HG03575 (cell line): ENCODE measurements around the gene OPALIN.

Experiments
- ATAC-seq: cut with Tn5 transposase; IDR thresholded peaks from one replicate; pipeline ENCODE4 v1.9.1; 2021; ENCODE audit not compliant: unreplicated experiment, insufficient number of reproducible peaks, low FRiP score; ENCODE audit errors: extremely low read depth

Gene OPALIN

GRCh38 chr10:96341219-96342182 is 17.3 kb downstream of the OPALIN start:
- no peak for ATAC-seq

- ATAC-seq = no peak
Observed at GRCh38 chr10:96339956-96340904, 18.6 kb downstream of the OPALIN start.

- ATAC-seq = no peak
Observed at GRCh38 chr10:96339383-96339782, 19.4 kb downstream of the OPALIN start.

- ATAC-seq = no peak
Observed at GRCh38 chr10:96338279-96338925, 20.4 kb downstream of the OPALIN start.

- no peak for ATAC-seq
Observed at GRCh38 chr10:96337106-96337505, 21.7 kb downstream of the OPALIN start.

- no peak for ATAC-seq
Observed at GRCh38 chr10:96334616-96335526, 23.9 kb downstream of the OPALIN start.

- no peak for ATAC-seq
Observed at GRCh38 chr10:96333101-96333500, 25.7 kb downstream of the OPALIN start.

GRCh38 chr10:96327462-96327861 is 31.3 kb downstream of the OPALIN start:
- ATAC-seq = no peak

GRCh38 chr10:96325719-96326373 is 33.0 kb downstream of the OPALIN start:
- peak; percentile 95 for ATAC-seq

- no peak for ATAC-seq
Observed at GRCh38 chr10:96324447-96324846, 34.4 kb downstream of the OPALIN start.

GRCh38 chr10:96322275-96322674 is 36.5 kb downstream of the OPALIN start:
- ATAC-seq = no peak

GRCh38 chr10:96321822-96322221 is 37.0 kb downstream of the OPALIN start:
- ATAC-seq = no peak

- no peak for ATAC-seq
Observed at GRCh38 chr10:96319754-96320474, 38.9 kb downstream of the OPALIN start.

GRCh38 chr10:96317067-96317833 is 41.6 kb downstream of the OPALIN start:
- no peak for ATAC-seq

GRCh38 chr10:96313344-96313743 is 45.5 kb downstream of the OPALIN start:
- ATAC-seq = no peak

- no peak for ATAC-seq
Observed at GRCh38 chr10:96311180-96311715, 47.6 kb downstream of the OPALIN start.
